Activated CD8-positive, alpha-beta memory T cell treated with anti-CD3 and anti-CD28 coated beads, Interleukin-2, amount 50 U/mL, for 4 hours (primary cell): ENCODE measurements around the gene PIRT.

ENCODE experiments used
- DNase-seq: peaks from one replicate; pipeline ENCODE4 v3.0.0-alpha.2; 2020

PIRT gene

GRCh38 chr17:10815319-10815718 is 22.6 kb downstream of the PIRT start:
- no peak for DNase-seq

DNA sequence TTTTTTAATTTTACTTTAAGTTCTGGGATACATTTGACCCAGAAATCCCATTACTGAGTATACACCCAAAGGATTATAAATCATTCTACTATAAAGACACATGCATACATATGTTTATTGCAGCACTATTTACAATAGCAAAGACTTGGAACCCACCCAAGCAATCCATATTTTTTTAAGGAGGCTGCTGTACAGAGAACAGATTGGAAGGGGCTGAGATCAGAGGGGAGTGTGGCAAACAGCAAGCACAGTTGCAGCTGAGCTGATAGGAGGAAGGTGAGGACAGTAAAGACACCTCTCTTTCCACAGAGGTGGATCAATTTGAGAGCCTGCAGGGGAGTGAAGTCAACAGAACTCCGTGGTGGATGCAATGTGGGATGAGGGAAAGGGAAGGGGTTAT is 23.8 kb downstream of the PIRT start:
- no peak for DNase-seq

GRCh38 chr17:10812674-10813073 is 25.2 kb downstream of the PIRT start:
- no peak for DNase-seq

- no peak for DNase-seq
These were observed 28.3 kb downstream of the PIRT start for GRCh38 chr17:10809605-10810004.

DNA sequence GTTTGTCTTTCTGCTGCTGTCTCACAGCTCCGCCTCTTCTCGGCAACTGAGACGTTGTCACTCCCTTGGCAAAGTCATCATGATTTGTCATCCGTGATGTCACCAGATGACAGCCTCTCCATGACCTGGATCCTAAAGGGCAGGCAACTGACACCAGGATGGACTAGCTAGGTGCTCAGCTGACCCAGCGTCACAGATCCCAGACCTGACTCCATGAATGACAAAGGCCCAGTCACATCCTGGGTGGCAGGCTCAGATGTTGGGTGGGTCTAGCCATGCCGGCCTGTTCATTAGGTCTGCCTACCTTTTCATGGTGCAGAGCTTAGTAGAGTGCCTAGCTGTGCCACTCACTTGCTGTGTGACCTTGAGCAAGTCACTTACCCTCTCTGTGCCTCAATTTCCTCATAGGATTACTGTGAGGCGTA is 30.2 kb downstream of the PIRT start:
- DNase-seq, result no peak

- DNase-seq, result no peak
These were observed 31.2 kb downstream of the PIRT start for GRCh38 chr17:10806545-10807262.

DNA sequence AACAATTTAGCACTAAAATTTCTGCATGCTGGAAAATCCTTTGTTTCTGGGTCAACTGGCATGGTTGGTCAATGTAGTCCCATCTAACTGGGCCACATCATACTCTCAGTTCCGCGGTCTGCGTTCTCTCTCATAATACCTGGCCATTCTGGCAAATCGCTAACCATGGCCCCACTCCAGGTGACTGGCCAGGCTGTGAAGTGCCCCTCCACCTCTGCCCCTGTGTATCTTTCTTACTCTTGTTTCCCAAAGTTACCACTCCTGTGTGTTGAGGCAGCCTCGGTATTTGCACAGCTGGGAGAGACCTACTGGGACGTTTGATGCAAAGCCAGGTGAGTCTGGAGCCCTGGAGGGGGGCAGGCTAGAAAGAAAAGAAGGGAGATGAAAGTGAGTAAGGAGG is 32.0 kb downstream of the PIRT start:
- no peak for DNase-seq

- no peak for DNase-seq
These were observed 33.3 kb downstream of the PIRT start for GRCh38 chr17:10804546-10804945.

DNA sequence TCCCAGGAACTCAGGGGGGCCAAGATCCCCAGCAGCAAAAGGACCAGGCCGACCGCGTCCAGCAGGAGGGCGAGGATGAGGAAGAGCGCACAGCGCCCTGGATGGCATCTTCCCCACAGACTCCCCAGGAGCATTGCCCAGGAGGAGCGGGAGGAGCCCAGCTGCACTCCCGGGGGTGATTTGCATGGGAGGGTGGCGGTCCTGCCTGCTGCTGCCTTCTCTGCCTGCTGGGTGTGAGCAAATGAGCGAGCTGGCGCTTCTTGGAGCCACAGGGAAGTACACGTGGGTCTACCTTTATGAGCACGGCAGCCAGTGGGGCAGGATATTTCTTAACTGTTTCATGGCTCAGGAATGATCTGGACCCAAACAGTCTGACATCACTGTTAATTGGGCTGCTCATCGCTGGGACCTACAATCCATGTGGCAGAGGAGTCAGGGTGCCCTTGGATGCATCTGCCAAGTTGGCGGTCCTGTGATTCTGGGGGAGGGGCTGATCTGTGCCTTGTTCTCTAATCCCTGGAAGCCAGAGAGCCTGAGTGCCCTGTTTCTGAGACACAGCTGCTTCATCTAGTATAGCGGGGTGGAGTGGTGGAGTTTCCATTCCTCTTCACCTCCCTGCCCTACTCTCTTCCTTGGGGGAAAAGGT is 33.9 kb downstream of the PIRT start, which contains the start of gene TMEM238L:
TMEM238L (minus strand) TSS at position 270 of the 646 bp plus-strand sequence; CDS start at position 134, 136 bp downstream.
- no peak for DNase-seq

- DNase-seq, result no peak
These were observed 34.5 kb downstream of the PIRT start for GRCh38 chr17:10803350-10803749.

- DNase-seq, result no peak
These were observed 35.2 kb downstream of the PIRT start for GRCh38 chr17:10802496-10803284.

- DNase-seq, result no peak
These were observed 38.5 kb downstream of the PIRT start for GRCh38 chr17:10799407-10799806.

DNA sequence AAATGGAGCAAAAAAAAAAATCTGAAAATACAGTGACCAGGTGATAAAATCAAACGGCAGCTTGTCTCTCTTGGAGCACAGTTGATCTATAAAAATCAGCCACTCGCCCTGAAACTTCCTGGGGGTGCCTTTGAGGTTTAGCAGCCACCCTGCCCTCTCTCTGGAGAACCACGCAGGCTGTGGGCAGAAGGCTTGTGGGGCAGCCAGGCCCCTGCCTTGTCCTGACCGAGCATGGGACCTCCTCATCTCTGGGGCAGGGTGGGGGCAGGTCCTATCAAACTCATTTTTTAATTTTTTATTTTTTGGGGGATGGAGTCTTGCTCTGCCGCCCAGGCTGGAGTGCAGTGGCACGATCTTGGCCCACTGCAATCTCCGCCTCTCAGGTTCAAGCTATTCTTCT is 39.0 kb downstream of the PIRT start:
- DNase-seq, result no peak

DNA sequence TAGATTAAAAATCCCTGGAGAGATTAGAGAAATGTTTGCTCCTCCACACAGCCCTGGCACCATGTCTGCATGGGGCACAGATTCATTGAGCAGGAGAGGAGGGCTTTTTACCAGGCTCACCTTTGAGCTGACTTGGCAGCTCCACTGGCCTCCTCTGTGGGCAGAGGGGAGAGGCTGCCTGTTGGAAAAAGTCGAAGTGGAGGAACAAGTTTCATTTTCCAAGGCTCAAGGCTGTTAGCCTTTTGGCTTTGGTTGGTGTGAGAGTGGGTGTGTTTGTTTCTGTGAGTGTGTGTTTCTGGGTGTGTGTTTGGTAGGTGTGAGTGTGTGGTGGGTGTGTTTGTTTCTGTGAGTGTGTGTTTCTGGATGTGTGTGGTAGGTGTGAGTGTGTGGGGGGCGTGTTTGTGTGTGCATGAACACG is 39.5 kb downstream of the PIRT start:
- DNase-seq, result no peak

- DNase-seq, result no peak
These were observed 40.2 kb downstream of the PIRT start for GRCh38 chr17:10797476-10798328.

GRCh38 chr17:10793816-10794215 is 44.1 kb downstream of the PIRT start:
- no peak for DNase-seq

DNA sequence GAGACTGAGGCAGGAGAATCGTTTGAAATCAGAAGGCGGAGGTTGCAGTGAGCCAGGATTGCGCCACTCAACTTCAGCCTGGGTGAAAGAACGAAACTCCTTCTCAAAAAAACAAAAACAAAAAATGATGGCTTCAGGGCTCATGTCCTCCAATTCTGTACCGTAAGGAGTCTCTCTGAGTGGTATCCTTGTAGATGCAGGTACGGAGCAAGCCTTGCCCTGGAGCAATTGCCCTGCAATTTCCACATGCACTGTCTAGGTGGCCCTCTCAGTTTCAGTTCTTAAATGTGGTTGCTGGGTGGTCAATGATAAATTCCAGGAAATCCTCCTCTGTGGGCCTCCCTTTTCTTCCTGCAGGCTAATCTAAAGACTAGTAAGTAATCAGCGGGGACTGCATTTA is 44.6 kb downstream of the PIRT start:
- no peak for DNase-seq

DNA sequence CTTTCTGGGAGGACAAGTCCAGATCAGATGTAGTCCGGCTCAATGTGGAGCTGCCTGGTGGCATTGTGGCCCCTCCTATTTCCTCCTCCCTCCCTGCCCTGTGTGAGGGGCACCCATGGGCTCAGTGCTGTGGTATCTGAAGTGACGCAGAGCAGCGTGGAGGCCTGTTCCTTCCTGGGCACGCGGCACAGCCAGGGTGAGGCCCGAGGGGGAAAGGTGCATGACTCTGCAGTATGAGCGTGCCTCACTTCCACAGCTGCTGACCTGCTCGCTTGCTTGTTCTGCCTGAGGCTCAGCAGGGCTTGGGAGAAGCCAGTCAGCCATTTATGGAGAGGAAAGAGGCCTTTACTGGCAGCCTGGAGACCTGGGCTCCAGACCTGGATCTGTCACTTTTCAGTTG is 45.7 kb downstream of the PIRT start:
- no peak for DNase-seq

DNA sequence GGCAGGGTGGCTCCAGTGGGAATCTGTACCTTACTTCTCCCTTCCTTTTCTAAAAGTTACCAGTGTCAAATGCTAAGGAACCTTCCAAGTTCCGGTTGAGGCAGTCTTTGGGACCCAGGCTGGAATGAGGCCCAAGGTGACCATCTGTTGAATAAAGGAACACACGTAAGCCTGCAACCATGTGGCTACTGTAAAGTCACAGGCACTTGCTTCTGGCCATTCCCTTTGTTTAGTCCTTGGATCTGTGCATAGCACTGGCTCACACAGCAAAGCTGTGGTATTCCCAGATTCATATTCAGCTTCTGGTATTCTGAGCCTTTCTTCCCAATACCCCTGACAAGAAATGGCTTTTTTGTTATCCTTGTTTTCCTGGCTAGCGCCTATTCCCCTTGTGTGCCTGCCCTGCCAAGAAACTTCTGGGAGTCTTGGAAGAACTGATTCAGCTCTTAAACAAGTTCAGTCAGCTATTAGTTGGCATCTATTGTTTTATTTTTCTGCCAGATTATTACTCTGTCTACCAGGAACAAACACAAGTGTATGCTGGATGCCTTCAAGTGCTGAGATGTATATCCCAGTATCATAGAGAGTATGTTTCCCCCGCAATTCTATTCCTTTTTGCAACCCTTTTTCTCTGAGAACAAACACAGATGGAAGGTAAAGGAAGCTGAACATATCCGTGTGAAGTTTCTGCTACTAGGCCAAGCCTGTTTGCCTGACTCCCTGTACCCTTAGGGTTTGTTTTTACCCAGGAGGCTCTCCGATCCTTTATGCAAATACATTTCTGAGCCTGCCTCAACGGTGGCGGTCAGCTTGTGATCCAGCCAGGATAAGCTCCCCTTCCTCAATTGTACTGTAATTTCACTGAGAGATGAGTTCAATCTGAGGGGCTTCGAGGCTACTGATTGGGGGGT is 47.1 kb downstream of the PIRT start:
- no peak for DNase-seq

GRCh38 chr17:10789694-10790271 is 48.1 kb downstream of the PIRT start:
- no peak for DNase-seq

- DNase-seq, result no peak
These were observed 50.4 kb downstream of the PIRT start for GRCh38 chr17:10787306-10788045.
